ENCODE measurements around the gene CCT6B.
"Not testable (repeated sequence)": the region's sequence is repeated elsewhere in the genome, so short reads cannot be mapped to it uniquely, and the experiment has no call there.

CCT6B gene

GRCh38 chr17:34979650-34980352 lies 18.5 kb upstream of the CCT6B start:
- DNase-seq, result no peak

- no peak for DNase-seq
Observed at GRCh38 chr17:34979153-34979552, 17.9 kb upstream of the CCT6B start.

- no peak for DNase-seq
Observed at GRCh38 chr17:34974794-34975785, 13.8 kb upstream of the CCT6B start.

GRCh38 chr17:34974179-34974578 lies 12.9 kb upstream of the CCT6B start:
- DNase-seq, result no peak

- no peak for DNase-seq
Observed at GRCh38 chr17:34958438-34958837, 2.8 kb downstream of the CCT6B start.

GRCh38 chr17:34950780-34951179 lies 10.5 kb downstream of the CCT6B start:
- DNase-seq, result not testable (repeated sequence)

GRCh38 chr17:34930283-34930682 lies 31.0 kb downstream of the CCT6B start:
- DNase-seq, result no peak

- no peak for DNase-seq
Observed at GRCh38 chr17:34926661-34927060, 34.6 kb downstream of the CCT6B start.

- DNase-seq, result no peak
Observed at GRCh38 chr17:34920676-34921075, 40.6 kb downstream of the CCT6B start.

GRCh38 chr17:34917381-34917780 lies 43.9 kb downstream of the CCT6B start:
- no peak for DNase-seq

- no peak for DNase-seq
Observed at GRCh38 chr17:34916120-34916519, 45.1 kb downstream of the CCT6B start.

- DNase-seq, result no peak
Observed at GRCh38 chr17:34913001-34913400, 48.3 kb downstream of the CCT6B start.

- no peak for DNase-seq
Observed at GRCh38 chr17:34909040-34909439, 52.2 kb downstream of the CCT6B start.

- DNase-seq, result no peak
Observed at GRCh38 chr17:34902831-34903547, 58.3 kb downstream of the CCT6B start.

- no peak for DNase-seq
Observed at GRCh38 chr17:34899643-34900291, 61.5 kb downstream of the CCT6B start.

- DNase-seq, result no peak
Observed at GRCh38 chr17:34895383-34895782, 65.9 kb downstream of the CCT6B start.

GRCh38 chr17:34894964-34895363 lies 66.3 kb downstream of the CCT6B start:
- no peak for DNase-seq

GRCh38 chr17:34892461-34893249 lies 68.6 kb downstream of the CCT6B start:
- no peak for DNase-seq

GRCh38 chr17:34886831-34887230 lies 74.4 kb downstream of the CCT6B start:
- no peak for DNase-seq

GRCh38 chr17:34885076-34885475 lies 76.2 kb downstream of the CCT6B start:
- DNase-seq, result no peak

- DNase-seq, result no peak
Observed at GRCh38 chr17:34884597-34884996, 76.7 kb downstream of the CCT6B start.
